ENCODE results near the gene FRMPD4.

DNA sequence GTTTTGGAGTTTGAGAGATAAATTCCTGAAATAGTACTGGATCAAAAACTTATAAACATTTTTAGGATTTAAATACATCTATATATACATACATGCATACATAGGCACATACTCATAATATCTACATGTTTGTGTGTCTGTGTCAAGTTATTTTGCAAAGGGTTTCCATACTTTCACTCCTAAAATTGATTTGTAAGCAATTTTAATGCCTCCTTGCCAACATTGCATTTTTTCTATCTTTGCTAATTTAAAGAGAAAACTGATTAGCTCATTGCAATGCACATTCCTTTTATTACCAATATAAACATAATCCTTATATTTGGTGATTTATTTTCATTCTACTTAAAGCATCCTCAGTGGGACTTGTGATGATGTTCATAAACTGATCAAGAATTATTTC is 258.3 kb downstream of the FRMPD4 start:
- TF ChIP-seq, protein P1, sequence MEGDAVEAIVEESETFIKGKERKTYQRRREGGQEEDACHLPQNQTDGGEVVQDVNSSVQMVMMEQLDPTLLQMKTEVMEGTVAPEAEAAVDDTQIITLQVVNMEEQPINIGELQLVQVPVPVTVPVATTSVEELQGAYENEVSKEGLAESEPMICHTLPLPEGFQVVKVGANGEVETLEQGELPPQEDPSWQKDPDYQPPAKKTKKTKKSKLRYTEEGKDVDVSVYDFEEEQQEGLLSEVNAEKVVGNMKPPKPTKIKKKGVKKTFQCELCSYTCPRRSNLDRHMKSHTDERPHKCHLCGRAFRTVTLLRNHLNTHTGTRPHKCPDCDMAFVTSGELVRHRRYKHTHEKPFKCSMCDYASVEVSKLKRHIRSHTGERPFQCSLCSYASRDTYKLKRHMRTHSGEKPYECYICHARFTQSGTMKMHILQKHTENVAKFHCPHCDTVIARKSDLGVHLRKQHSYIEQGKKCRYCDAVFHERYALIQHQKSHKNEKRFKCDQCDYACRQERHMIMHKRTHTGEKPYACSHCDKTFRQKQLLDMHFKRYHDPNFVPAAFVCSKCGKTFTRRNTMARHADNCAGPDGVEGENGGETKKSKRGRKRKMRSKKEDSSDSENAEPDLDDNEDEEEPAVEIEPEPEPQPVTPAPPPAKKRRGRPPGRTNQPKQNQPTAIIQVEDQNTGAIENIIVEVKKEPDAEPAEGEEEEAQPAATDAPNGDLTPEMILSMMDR (conservative IDR thresholded peaks at IDR 0.05): no peak
- no peak for TF ChIP-seq EZH2 (IDR thresholded peaks at IDR 0.05; ENCODE audit: low read depth)

Data from PC-9 (cell line).